ENCODE data around the gene JAKMIP2. TPM values are rescaled to one million over a fixed set of nuclear protein-coding genes. Genes with fewer than 3 reads are reported as not detected.
"Not testable (repeated sequence)": the region's sequence is repeated elsewhere in the genome, so short reads cannot be mapped to it uniquely, and the experiment has no call there.

The JAKMIP2 gene
- total RNA-seq, 1 donor from 2014 or later = 0.49 TPM

DNA sequence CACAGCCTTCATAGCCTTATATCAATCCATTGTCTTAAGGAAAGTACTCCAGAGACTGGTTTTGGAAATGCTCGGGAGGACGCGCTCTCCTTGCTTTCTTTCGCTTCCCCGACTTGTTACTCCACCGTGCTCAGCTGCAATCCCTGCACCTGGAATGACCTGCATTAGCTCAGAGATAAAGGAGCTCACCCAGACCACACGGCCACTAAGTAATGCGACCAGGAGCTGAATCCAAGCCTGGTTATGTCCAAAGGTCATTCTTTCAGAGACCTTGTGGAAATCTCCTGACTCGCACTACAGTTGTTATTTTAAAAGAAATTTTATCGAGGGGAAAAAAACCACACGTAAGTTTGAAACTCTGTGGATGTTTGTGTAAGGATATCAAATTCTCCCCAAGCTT, 137.3 kb downstream of the JAKMIP2 start:
- DNase-seq = no peak

DNA sequence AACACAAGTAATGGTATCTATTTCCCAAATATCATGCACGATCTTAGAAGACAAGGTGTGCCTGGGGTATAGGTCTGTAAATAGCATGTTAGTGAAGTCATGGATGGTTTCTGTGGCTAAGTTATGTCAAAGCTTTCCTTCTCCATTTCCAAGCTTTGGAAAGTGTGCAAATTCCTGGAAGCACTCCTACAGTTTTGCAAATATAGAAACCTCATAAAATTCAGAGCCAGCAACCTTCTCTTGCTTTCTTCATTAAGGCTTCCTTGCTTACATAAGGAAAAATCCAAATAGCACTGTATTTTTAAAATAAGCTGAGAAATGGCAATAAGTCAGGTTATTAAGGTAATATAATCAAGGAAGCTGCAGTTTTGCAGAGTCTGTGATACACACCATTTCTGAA, 138.1 kb downstream of the JAKMIP2 start:
- no peak for DNase-seq

GRCh38 chr5:147643142-147643541, 139.4 kb downstream of the JAKMIP2 start:
- no peak for DNase-seq

DNA sequence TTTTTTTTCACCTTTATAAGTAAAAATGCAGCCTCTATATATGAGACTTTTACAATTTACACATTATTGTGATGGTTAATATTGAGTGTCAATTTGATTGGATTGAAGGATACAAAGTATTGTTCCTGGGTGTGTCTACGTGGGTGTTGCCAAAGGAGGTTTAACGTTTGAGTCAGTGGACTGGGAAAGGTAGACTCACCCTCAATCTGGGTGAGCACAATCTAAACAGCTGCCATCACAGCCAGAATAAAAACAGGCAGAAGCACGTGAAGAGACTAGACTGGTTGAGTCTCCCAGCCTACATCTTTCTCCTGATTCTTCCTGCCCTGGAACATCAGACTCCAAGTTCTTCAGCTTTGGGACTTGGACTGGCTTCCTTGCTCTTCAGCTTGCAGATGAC, 139.9 kb downstream of the JAKMIP2 start:
- no peak for DNase-seq

- DNase-seq = no peak
Observed at GRCh38 chr5:147639321-147639720, 143.2 kb downstream of the JAKMIP2 start.

GRCh38 chr5:147636729-147636984, 145.9 kb downstream of the JAKMIP2 start:
- no peak for DNase-seq

DNA sequence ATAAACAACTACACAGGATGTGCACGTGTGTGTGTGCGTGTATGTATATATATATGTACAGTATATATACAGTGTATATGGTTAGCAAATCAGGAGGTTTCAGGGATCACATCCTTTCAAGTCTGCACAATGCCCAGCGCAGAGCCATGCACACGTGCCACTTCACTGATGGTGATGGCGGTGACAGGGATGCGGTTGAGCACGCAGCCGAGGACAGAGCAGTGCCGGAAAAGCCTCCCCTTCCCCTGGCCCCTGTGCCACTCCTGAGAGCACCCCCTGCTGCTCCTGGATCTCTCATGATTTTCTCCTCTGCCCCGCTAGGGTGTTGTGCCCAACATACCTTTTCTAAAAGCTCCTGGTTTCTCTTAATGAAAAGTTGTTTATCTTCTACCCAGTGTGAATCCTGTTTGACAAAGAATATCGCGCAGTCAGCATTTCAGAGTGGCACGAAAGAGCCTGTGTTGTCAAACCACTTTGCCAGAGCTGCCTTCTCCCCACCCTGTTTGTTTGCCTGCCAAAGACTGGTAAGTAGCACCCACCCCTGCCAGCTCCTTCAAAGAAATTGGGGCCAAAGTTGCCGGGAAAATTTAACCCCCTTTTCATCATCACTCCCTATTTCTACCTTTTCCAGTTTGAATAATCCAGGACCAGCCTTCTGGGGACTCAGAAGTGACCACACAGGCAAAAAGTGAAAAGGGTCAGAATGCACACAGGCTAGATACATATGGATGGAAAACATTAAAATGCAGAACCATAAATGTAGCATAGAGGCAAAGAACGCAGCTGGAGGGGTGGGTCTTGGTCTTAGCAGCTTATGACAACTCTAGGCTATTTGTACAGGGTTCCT, 146.4 kb downstream of the JAKMIP2 start:
- DNase-seq = no peak

GRCh38 chr5:147635439-147635838, 147.1 kb downstream of the JAKMIP2 start:
- DNase-seq = not testable (repeated sequence)

GRCh38 chr5:147633173-147633572, 149.4 kb downstream of the JAKMIP2 start:
- no peak for DNase-seq

DNA sequence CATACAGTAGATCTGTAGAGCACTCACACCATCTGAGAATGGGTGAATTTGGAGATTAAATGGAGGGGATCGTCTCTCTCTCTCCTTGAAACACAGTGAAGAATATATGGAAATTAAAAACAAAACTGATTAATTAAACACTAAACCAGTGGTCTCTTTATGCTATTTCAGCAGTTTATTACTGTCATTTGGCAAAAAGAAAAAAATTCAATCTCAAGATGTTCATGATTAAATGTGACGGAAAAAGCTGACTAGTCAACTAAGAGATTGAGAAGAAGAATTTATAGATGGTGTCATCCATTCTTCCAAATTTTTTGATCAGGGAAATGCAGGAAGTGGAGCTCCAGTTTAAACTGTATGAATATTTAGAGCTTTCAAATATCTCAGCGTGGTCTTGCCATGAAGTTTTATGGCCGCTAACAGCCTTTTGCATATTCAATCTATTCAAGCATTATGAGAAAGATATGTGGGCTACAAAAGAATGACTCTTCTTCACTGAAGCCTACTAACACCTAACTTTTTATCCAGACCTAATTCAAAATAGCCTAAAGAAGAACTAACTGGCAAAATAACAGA, 151.0 kb downstream of the JAKMIP2 start:
- no peak for DNase-seq

DNA sequence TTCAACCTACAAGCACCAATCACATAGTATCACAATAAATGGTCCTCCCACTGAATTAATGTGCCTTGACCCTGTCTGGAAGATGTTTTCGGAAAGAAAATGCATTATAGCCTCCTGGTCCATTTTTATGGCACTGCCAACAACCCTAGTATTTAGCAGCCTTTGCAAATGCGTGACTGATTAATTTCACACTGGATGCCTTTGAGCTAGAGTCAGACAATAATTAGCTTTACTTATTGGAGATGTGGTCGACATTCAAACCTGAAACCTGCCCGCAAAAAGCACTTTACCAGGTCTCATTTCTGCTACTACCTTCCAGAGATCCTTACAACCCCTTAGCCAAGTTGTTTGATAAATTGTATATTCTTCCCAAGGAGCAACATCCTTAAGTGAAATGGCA, 153.3 kb downstream of the JAKMIP2 start:
- no peak for DNase-seq

GRCh38 chr5:147628058-147628895, 154.3 kb downstream of the JAKMIP2 start:
- peak; percentile 54 for DNase-seq

DNA sequence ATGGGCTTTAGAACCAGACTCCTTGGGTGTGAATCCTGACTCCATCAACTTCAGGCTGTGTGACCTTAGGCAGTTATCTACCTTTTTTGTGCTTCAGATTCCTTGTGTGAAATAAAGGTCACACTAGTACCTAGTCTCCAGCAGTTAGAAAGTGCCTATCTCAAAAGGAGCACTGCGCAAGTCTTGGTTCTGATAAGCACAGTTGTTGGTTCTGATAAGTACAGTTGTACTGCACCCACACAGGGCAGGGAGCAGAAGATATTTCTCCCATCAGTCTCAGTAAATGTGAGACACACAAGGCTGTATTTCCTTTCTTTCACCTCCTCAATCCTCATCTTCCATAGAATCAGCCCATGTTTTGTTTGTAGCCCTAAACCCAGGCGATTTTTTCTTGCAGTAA, 156.1 kb downstream of the JAKMIP2 start:
- DNase-seq = no peak

- DNase-seq = no peak
Observed at GRCh38 chr5:147621016-147621415, 161.5 kb downstream of the JAKMIP2 start.

GRCh38 chr5:147619281-147619878, 163.1 kb downstream of the JAKMIP2 start:
- DNase-seq = no peak

DNA sequence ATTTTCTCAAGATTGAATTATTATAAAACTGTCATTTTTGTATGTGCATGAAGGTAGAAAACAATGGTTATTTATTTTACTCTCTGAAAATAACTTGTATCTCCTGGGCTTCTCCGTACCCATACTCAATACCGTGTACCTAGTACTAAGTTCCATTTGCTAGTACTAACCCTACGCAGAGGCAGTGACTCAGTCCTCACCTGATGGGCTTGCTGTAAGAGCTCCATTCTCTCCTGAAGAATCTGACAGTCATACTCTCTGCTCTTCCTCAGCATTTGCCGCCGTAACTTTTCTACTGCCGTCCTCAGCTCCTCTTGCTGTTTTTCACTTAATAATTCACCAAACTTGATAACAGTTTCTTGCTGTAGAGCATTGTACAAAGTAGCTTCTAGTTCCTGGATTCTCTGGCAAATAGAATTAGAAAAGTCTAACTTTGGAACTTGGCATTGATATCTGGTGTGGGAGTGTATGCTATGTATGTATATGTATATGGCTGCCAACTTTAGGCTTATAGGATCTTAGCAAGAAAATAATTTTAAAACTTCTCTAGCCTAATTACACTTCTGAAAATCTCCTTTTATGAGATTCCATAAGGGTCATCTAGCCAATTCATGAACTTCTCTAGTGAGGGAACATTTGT, 164.7 kb downstream of the JAKMIP2 start:
- no peak for DNase-seq

DNA sequence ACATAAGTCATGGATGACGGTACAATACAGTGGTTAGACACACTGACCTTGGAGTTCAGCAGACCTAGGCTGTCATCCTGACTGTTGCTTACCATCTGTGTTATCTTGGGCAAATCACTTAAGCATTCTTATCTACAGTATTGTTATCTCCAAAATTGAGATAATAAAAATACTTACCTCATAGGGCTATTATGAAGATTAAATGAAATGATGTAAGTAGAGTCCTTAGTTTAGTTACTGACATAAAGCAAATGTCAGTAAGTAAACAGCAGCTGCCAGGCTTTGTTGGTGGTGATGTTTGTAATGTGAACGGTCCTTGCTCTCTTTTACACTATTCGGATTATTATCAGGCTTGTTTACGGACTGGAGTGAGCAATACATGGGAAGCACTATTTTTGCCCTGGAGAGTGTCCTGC, 165.3 kb downstream of the JAKMIP2 start:
- DNase-seq = no peak

DNA sequence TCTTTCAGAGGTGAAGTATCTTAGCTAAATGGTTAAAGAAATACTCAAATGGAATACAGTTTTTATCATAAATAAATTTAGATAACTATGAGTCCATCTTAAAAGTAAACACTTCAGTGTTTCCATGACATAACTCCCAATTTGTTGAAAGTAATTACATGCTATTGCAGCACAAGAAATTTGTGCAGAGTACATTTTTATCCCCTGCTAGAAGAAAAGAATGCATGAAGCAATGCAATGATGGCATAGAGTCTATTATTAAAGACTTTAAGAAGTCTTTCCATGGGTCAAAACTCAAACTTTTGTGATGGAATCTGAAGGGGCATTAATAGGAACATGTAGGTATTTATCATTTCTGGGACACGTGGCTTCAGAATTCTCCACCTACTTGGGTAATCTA, 166.1 kb downstream of the JAKMIP2 start:
- DNase-seq = no peak

- no peak for DNase-seq
Observed at GRCh38 chr5:147613359-147613758, 169.2 kb downstream of the JAKMIP2 start.

- no peak for DNase-seq
Observed at GRCh38 chr5:147611483-147611882, 171.0 kb downstream of the JAKMIP2 start.

DNA sequence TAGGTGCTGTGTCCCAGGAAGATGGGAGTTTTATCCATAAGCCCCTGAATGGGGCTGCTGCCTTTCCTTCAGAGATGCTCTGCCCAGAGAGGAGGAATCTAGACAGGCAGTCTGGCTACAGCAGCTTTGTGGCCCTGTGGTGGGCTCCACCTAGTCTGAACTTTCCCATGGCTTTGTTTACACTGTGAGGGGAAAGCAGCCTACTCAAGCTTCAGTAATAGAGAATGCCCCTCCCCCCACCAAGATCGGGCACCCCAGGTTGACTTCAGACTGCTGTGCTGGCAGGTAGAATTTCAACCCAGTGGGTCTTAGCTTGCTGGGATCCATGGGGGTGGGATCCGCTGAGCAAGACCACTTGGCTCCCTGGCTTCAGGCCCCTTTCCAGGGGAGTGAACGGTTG, 171.7 kb downstream of the JAKMIP2 start:
- DNase-seq = no peak

GRCh38 chr5:147601652-147602051, 180.9 kb downstream of the JAKMIP2 start:
- no peak for DNase-seq

All from skin of body (tissue), 2 donors.